Neural cell (in vitro differentiated cells): ENCODE measurements around the gene PRKCA. TPM values are rescaled to one million over a fixed set of nuclear protein-coding genes. Genes with fewer than 3 reads are reported as not detected.

Experiments
- H2AFZ ChIP-seq: fragments of 200-600, 300-800 bp; sonication (generic), shearing (Covaris generic); 2 replicates; pipeline ENCODE4 v1.6.0; 2014; ENCODE audit warnings: low read depth, mild to moderate bottlenecking, antibody characterized with exemption, low read length, moderate library complexity
- H3F3A ChIP-seq: fragments of 200-600 bp; shearing (Covaris generic); 2 replicates; pipeline ENCODE4 v1.6.1; 2016; ENCODE audit warnings: mild to moderate bottlenecking, moderate library complexity, mixed read lengths, antibody characterized with exemption, low read length; ENCODE audit not compliant: insufficient read depth, poor library complexity, severe bottlenecking
- H3K27ac ChIP-seq: fragments of 200-600, 300-800 bp; sonication (generic), shearing (Covaris generic); 2 replicates; pipeline ENCODE4 v1.5.1; 2014; ENCODE audit warnings: mild to moderate bottlenecking, low read length, moderate library complexity
- H3K27me3 ChIP-seq: fragments of 300-800, 200-600 bp; sonication (generic), shearing (Covaris generic); 2 replicates; pipeline ENCODE4 v1.6.0; 2014; ENCODE audit warnings: mild to moderate bottlenecking, low read depth, low read length, moderate library complexity; ENCODE audit not compliant: insufficient read depth
- H3K36me3 ChIP-seq: fragments of 300-800, 200-600 bp; sonication (generic), shearing (Covaris generic); 2 replicates; pipeline ENCODE4 v1.5.1; 2014; ENCODE audit warnings: mild to moderate bottlenecking, antibody characterized with exemption, low read length, moderate library complexity; ENCODE audit not compliant: insufficient read depth
- H3K4me2 ChIP-seq: fragments of 300-800, 200-600 bp; sonication (generic), shearing (Covaris generic); 2 replicates; pipeline ENCODE4 v1.6.0; 2014; ENCODE audit warnings: mild to moderate bottlenecking, low read length
- H3K4me3 ChIP-seq: fragments of 300-800, 200-600 bp; sonication (generic), shearing (Covaris generic); 2 replicates; pipeline ENCODE4 v1.5.1; 2014; ENCODE audit warnings: mild to moderate bottlenecking, low read length, moderate library complexity
- H3K79me2 ChIP-seq: fragments of 200-600 bp; shearing (Covaris generic); replicated peaks from 2 replicates; pipeline ENCODE4 v1.6.0; 2014; ENCODE audit warnings: mild to moderate bottlenecking, low read length, moderate library complexity; ENCODE audit not compliant: insufficient read depth
- H3K9ac ChIP-seq: fragments of 300-800, 200-600 bp; sonication (generic), shearing (Covaris generic); 2 replicates; pipeline ENCODE4 v1.6.1; 2016; ENCODE audit warnings: mild to moderate bottlenecking, low read length, mixed read lengths
- H3K9me2 ChIP-seq: fragments of 200-600 bp; shearing (Covaris generic); 2 replicates; pipeline ENCODE4 v1.6.1; 2016; ENCODE audit warnings: mild to moderate bottlenecking, low read length, mixed read lengths; ENCODE audit not compliant: insufficient read depth
- H3K9me3 ChIP-seq: fragments of 200-600, 300-800 bp; sonication (generic), shearing (Covaris generic); 2 replicates; pipeline ENCODE4 v1.6.1; 2016; ENCODE audit warnings: mild to moderate bottlenecking, mixed run types, low read length, moderate library complexity, mixed read lengths
- H4K20me1 ChIP-seq: fragments of 200-600 bp; shearing (Covaris generic); 2 replicates; pipeline ENCODE4 v1.6.1; 2016; ENCODE audit warnings: mild to moderate bottlenecking, mixed run types; ENCODE audit not compliant: insufficient read depth
- EP300 ChIP-seq: fragments of 450-650 bp; conservative IDR thresholded peaks from 2 replicates; pipeline ENCODE4 v1.6.1; 2014; ENCODE audit warnings: antibody characterized with exemption, mild to moderate bottlenecking, moderate library complexity; ENCODE audit not compliant: poor library complexity, severe bottlenecking
- EZH2 ChIP-seq: fragments of 200-600, 300-800 bp; shearing (Covaris generic), sonication (generic); IDR thresholded peaks from 2 replicates; pipeline ENCODE4 v1.6.1; 2014; ENCODE audit warnings: antibody characterized with exemption, low read length, borderline replicate concordance, mild to moderate bottlenecking; ENCODE audit not compliant: insufficient read depth, poor library complexity, severe bottlenecking
- MXI1 ChIP-seq: fragments of 450-650 bp; conservative IDR thresholded peaks from 2 replicates; pipeline ENCODE4 v1.6.1; 2014; ENCODE audit warnings: antibody characterized with exemption, mild to moderate bottlenecking; ENCODE audit not compliant: poor library complexity, severe bottlenecking
- POLR2AphosphoS5 ChIP-seq: IDR thresholded peaks from 2 replicates; pipeline ENCODE4 v1.6.1; 2012
- RAD21 ChIP-seq: fragments of 450-650 bp; conservative IDR thresholded peaks from 2 replicates; pipeline ENCODE4 v1.6.1; 2014; ENCODE audit warnings: antibody characterized with exemption, mild to moderate bottlenecking, moderate library complexity
- SMC3 ChIP-seq: fragments of 450-650 bp; conservative IDR thresholded peaks from 2 replicates; pipeline ENCODE4 v1.6.1; 2014; ENCODE audit warnings: antibody characterized with exemption, mild to moderate bottlenecking, moderate library complexity; ENCODE audit not compliant: poor library complexity
- TAF1 ChIP-seq: IDR thresholded peaks from 2 replicates; pipeline ENCODE4 v1.6.1; 2012; ENCODE audit warnings: low read depth
- polyA plus RNA-seq: library from polyadenylated mRNA; depleted of rRNA; stranded (reverse); fragments of >200 nt; gene quantifications from 2 replicates; pipeline ENCODE4 v1.2.3, GENCODE V29; 2014
- TF ChIP-seq, protein P1 (sequence below): fragments of 450-650 bp; IDR thresholded peaks from 2 replicates; pipeline ENCODE4 v1.5.1; 2014; ENCODE audit warnings: antibody characterized with exemption, mild to moderate bottlenecking, moderate library complexity; ENCODE audit not compliant: poor library complexity, severe bottlenecking
- TF ChIP-seq, protein P2 (sequence below): IDR thresholded peaks from 2 replicates; pipeline ENCODE4 v1.6.1; 2012; ENCODE audit warnings: borderline replicate concordance

Gene PRKCA
- polyA plus RNA-seq, 1 donor from 2014 or later, result 5.9 TPM

DNA sequence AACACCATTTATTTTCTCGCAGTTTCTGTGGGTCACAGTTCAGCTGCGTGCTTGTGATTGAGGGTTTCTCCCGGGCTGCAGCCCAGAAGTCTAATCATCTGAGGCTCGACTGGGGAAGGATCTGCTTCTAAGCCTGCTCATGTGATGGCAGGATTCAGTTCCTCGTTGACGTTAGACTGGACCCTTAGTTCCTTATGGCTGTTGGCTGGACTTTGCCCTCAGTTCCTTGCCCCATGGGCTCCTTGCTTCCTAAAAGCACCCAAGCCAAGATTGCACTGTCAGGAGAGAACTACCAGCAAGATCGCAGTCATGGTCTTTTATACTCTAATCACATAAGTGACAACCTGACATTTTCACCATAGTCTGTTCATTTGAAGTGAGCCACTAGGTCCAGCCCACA, 250.0 kb downstream of the PRKCA start:
- Histone ChIP-seq H3K9ac (no peak overlapping the region), H3K79me2 (no peaks in the 10 kb centered on the region), H3K36me3 (no peaks in the 10 kb centered on the region), H3K27me3 (no peaks in the 10 kb centered on the region), H3K4me3 (no peak overlapping the region), H3F3A (no peaks in the 10 kb centered on the region), H3K9me3 (no peaks in the 10 kb centered on the region), H3K27ac (no peak overlapping the region), H3K4me2 (no peak overlapping the region), H2AFZ (no peak overlapping the region), H3K9me2 (no peaks in the 10 kb centered on the region), H4K20me1 (no peaks in the 10 kb centered on the region)
- no peak for TF ChIP-seq EP300
- no peak for TF ChIP-seq TAF1
- no peak for TF ChIP-seq MXI1

DNA sequence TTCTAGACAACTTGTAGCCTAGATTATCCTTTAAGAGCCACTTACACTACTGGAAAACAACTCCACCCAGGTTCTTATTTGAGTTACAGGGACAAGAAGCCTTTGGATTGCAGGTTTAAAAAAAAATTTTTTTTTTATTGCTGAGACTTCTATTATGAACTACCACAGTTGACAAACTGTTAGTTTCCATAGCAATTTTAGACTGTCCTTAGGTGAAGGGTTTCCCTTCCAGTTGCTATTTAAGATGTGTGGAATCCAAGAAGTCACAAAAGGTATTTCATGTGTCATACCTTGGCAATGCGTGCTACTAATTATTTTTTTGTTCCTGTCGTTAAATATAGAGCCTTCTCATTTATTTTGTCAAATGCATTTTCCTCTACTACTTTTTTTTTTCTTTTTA, 253.2 kb downstream of the PRKCA start:
- Histone ChIP-seq H3F3A (no peaks in the 10 kb centered on the region), H3K9me2 (no peaks in the 10 kb centered on the region), H3K27ac (no peak overlapping the region), H3K9ac (no peak overlapping the region), H3K4me2 (no peak overlapping the region), H2AFZ (no peak overlapping the region), H3K4me3 (no peak overlapping the region), H3K27me3 (no peaks in the 10 kb centered on the region), H4K20me1 (no peaks in the 10 kb centered on the region), H3K79me2 (no peaks in the 10 kb centered on the region), H3K36me3 (no peaks in the 10 kb centered on the region), H3K9me3 (no peaks in the 10 kb centered on the region)
- TF ChIP-seq POLR2AphosphoS5 (no peak), EZH2 (no peak), MXI1 (no peak), RAD21 (no peak), SMC3 (no peak), TAF1 (no peak), EP300 (no peak)
- TF ChIP-seq, protein P1, sequence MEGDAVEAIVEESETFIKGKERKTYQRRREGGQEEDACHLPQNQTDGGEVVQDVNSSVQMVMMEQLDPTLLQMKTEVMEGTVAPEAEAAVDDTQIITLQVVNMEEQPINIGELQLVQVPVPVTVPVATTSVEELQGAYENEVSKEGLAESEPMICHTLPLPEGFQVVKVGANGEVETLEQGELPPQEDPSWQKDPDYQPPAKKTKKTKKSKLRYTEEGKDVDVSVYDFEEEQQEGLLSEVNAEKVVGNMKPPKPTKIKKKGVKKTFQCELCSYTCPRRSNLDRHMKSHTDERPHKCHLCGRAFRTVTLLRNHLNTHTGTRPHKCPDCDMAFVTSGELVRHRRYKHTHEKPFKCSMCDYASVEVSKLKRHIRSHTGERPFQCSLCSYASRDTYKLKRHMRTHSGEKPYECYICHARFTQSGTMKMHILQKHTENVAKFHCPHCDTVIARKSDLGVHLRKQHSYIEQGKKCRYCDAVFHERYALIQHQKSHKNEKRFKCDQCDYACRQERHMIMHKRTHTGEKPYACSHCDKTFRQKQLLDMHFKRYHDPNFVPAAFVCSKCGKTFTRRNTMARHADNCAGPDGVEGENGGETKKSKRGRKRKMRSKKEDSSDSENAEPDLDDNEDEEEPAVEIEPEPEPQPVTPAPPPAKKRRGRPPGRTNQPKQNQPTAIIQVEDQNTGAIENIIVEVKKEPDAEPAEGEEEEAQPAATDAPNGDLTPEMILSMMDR, result no peak
- TF ChIP-seq, protein P2, sequence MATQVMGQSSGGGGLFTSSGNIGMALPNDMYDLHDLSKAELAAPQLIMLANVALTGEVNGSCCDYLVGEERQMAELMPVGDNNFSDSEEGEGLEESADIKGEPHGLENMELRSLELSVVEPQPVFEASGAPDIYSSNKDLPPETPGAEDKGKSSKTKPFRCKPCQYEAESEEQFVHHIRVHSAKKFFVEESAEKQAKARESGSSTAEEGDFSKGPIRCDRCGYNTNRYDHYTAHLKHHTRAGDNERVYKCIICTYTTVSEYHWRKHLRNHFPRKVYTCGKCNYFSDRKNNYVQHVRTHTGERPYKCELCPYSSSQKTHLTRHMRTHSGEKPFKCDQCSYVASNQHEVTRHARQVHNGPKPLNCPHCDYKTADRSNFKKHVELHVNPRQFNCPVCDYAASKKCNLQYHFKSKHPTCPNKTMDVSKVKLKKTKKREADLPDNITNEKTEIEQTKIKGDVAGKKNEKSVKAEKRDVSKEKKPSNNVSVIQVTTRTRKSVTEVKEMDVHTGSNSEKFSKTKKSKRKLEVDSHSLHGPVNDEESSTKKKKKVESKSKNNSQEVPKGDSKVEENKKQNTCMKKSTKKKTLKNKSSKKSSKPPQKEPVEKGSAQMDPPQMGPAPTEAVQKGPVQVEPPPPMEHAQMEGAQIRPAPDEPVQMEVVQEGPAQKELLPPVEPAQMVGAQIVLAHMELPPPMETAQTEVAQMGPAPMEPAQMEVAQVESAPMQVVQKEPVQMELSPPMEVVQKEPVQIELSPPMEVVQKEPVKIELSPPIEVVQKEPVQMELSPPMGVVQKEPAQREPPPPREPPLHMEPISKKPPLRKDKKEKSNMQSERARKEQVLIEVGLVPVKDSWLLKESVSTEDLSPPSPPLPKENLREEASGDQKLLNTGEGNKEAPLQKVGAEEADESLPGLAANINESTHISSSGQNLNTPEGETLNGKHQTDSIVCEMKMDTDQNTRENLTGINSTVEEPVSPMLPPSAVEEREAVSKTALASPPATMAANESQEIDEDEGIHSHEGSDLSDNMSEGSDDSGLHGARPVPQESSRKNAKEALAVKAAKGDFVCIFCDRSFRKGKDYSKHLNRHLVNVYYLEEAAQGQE, result no peak

DNA sequence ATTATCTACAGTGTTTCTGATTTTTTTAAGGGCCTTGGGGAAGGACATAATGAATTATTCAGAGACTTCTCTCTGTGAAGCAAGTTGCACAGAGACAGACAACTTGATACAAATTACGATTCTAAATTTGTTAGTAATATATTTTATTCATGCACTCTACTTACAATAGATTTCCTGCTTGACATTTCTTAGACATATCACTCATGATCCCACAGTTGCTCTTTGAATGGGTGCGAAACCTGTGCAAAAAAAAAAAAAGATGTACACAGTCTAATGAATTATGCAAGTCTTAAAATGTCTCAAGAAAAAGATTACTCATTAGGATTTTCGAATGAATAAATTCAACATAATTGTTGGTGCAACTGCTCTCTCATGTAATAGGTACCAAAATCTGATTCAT, 254.8 kb downstream of the PRKCA start:
- Histone ChIP-seq H3K27ac (peak overlapping the region; percentile 65), H3K9me3 (no peaks in the 10 kb centered on the region), H3K27me3 (no peaks in the 10 kb centered on the region)

More for the DNA sequence above, 254.8 kb downstream of the PRKCA start:
- Histone ChIP-seq H3F3A (no peaks in the 10 kb centered on the region), H2AFZ (no peak overlapping the region), H3K9ac (no peak overlapping the region), H3K9me2 (no peaks in the 10 kb centered on the region), H3K4me3 (peak overlapping the region; percentile 7), H3K36me3 (no peaks in the 10 kb centered on the region), H4K20me1 (no peaks in the 10 kb centered on the region), H3K79me2 (no peaks in the 10 kb centered on the region), H3K4me2 (no peak overlapping the region)
- TF ChIP-seq TAF1 (no peak), EP300 (peak; percentile 58)
